ENCODE results near the gene MEX3A. TPM values are rescaled to one million over a fixed set of nuclear protein-coding genes. Genes with fewer than 3 reads are reported as not detected.

Gene MEX3A
- total RNA-seq, 1 experiment from 2014 or later, result 90.0 TPM

DNA sequence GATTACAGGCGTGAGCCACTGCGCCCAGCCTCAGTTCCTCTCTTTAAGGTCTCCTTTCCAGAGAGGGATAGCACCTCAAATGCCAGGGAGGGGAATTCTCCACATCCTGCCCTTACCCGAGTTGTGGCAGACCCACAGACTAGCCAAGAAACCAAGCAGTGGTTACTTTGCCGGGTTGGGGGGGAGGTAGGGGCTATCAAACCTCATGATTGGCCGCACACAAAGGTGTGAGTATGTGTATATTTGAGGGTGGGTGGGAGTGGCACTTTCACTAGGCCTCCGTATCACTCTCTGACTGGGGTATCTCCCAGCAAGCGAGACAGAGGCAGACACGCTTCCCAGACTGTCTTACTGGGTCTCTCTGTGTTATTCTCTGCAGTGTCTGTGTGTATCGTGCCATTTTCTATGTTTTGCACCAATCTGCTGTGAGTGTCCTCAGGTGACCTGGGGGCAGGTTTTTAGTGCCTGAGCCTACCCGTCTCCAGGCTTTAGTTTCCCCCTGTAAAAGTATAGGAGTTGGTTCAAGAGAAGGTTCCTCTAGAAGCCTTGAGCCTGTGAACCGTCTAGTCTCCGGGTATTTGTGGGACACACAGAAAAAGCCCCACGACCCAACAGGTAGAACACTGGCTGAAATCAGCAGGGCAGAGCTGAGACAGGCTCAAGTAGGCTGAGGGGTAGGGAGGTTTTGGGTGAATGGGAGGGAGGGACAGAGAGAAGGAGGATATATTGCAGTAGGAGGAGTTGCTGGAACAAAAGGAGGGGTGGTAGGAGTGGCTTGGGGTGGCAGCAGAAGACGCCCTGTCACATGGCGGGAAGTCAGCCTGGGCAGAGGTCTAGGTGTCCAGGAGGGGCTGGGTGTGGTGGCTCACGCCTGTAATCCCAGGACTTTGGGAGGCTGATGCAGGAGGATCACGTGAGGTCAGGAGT, 42.6 kb upstream of the MEX3A start:
- no peaks in the 10 kb centered on the region for H3K27me3 ChIP-seq (replicated peaks; ENCODE audit: insufficient read depth, low read depth, low read length, poor library complexity)
- BruUV-seq (replicated peaks), result no TSS peak
- ChIA-PET POLR2A (ENCODE audit: low non-redundant PET) (no interaction called here), CTCF (no interaction called here)
- H3K4me3 ChIP-seq (ENCODE audit: low read depth, low read length, poor library complexity, severe bottlenecking), result no peak overlapping the region
- peaks cover 90% of the 10 kb centered on the region for H3K4me1 ChIP-seq (ENCODE audit: insufficient read depth, low read length, poor library complexity, severe bottlenecking)
- DNase-seq (ENCODE audit: low spot score), result peak; percentile 59
- H3K9me3 ChIP-seq (ENCODE audit: low read depth, low read length, poor library complexity, severe bottlenecking), result no peaks in the 10 kb centered on the region
- no peak for TF ChIP-seq EZH2 (IDR thresholded peaks at IDR 0.05; ENCODE audit: borderline replicate concordance, low read depth, low read length, poor library complexity, severe bottlenecking)
- TF ChIP-seq, protein P1, sequence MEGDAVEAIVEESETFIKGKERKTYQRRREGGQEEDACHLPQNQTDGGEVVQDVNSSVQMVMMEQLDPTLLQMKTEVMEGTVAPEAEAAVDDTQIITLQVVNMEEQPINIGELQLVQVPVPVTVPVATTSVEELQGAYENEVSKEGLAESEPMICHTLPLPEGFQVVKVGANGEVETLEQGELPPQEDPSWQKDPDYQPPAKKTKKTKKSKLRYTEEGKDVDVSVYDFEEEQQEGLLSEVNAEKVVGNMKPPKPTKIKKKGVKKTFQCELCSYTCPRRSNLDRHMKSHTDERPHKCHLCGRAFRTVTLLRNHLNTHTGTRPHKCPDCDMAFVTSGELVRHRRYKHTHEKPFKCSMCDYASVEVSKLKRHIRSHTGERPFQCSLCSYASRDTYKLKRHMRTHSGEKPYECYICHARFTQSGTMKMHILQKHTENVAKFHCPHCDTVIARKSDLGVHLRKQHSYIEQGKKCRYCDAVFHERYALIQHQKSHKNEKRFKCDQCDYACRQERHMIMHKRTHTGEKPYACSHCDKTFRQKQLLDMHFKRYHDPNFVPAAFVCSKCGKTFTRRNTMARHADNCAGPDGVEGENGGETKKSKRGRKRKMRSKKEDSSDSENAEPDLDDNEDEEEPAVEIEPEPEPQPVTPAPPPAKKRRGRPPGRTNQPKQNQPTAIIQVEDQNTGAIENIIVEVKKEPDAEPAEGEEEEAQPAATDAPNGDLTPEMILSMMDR (conservative IDR thresholded peaks at IDR 0.05; ENCODE audit: low read depth, low read length), result no peak
- intact Hi-C loops (cut with micrococcal nuclease; ENCODE audit: unreplicated experiment), result loop anchor here (1.0 kb wide), 1 partner anchor 18 kb away; no protein-coding TSS in a partner anchor
- H3K27ac ChIP-seq (ENCODE audit: low read depth, low read length, poor library complexity, severe bottlenecking), result peak overlapping the region; percentile 80
- peaks cover 6% of the 10 kb centered on the region for H3K36me3 ChIP-seq (ENCODE audit: insufficient read depth, low read length, poor library complexity, severe bottlenecking)

DNA sequence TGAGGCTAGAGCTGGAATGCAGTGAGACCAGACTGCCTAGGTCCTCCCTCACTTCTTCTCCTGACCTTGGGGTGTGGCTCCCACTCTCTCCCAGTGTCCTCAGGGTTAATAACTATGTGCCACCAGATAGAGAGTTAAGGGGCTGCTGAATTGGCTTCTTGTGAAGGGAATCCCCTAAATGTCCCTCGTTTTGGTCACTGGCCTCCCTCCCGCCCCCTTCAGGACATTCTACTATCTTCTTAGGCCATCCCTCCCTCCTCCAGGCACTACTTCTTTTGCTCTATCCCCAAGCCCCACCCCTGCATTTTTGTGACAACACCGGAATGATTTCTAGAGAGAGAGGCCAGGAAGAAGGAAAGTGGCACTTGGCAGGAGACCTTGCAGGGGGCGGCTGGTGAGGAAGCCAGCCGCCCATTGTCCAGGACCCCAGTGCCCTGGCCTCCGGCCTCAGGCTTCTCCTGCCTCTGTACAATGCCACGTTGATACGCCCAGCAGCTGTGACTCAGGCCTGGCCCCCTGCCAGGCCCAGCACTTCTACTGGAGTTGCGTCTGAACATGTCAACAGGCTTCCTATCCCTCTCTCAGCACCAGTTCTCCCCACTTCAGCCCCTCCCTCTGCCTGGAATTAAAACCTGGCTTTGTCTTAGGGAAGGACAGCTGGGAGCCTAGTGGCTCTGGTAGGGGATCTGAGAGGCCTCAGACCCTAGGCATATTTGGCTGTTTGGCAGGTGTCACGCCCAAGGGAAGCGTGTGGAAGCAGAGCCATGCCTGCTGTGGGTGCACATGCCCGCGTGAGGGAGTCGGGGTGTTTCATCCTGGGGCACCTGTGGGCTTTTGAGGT, 41.3 kb upstream of the MEX3A start:
- peak overlapping the region; percentile 18 for H3K4me3 ChIP-seq (ENCODE audit: low read depth, low read length, poor library complexity, severe bottlenecking)
- CTCF ChIA-PET, result interaction anchor here (1.5 kb wide), 1 partner anchor 27 kb away, joined by 3 read pairs; no protein-coding TSS in a partner anchor
- intact Hi-C loops (cut with micrococcal nuclease; ENCODE audit: unreplicated experiment), result loop anchor here (1.0 kb wide), 1 partner anchor 16 kb away; no protein-coding TSS in a partner anchor

More for the DNA sequence above, 41.3 kb upstream of the MEX3A start:
- POLR2A ChIA-PET (ENCODE audit: low non-redundant PET), result no interaction called here
- DNase-seq (ENCODE audit: low spot score), result peak; percentile 92
- Histone ChIP-seq H3K36me3 (ENCODE audit: insufficient read depth, low read length, poor library complexity, severe bottlenecking) (no peaks in the 10 kb centered on the region), H3K27ac (ENCODE audit: low read depth, low read length, poor library complexity, severe bottlenecking) (peak overlapping the region; percentile 80), H3K4me1 (ENCODE audit: insufficient read depth, low read length, poor library complexity, severe bottlenecking) (peaks cover 86% of the 10 kb centered on the region), H3K27me3 (replicated peaks; ENCODE audit: insufficient read depth, low read depth, low read length, poor library complexity) (no peaks in the 10 kb centered on the region), H3K9me3 (ENCODE audit: low read depth, low read length, poor library complexity, severe bottlenecking) (no peaks in the 10 kb centered on the region)
- TF ChIP-seq, protein P1 (conservative IDR thresholded peaks at IDR 0.05; ENCODE audit: low read depth, low read length), result peak; percentile 39
- TF ChIP-seq EZH2 (IDR thresholded peaks at IDR 0.05; ENCODE audit: borderline replicate concordance, low read depth, low read length, poor library complexity, severe bottlenecking), result no peak
- no TSS peak for BruUV-seq (replicated peaks)
